Stimulated activated CD4-positive, alpha-beta T cell treated with anti-CD3 and anti-CD28 coated beads, Interleukin-1b, Interleukin-23, amount 100 ng/mL, for 48 hours (primary cell): ENCODE measurements around the gene FAAH.

Source experiments
- DNase-seq: peaks from one replicate; pipeline ENCODE4 v3.0.0-alpha.2; 2020

FAAH gene

DNA sequence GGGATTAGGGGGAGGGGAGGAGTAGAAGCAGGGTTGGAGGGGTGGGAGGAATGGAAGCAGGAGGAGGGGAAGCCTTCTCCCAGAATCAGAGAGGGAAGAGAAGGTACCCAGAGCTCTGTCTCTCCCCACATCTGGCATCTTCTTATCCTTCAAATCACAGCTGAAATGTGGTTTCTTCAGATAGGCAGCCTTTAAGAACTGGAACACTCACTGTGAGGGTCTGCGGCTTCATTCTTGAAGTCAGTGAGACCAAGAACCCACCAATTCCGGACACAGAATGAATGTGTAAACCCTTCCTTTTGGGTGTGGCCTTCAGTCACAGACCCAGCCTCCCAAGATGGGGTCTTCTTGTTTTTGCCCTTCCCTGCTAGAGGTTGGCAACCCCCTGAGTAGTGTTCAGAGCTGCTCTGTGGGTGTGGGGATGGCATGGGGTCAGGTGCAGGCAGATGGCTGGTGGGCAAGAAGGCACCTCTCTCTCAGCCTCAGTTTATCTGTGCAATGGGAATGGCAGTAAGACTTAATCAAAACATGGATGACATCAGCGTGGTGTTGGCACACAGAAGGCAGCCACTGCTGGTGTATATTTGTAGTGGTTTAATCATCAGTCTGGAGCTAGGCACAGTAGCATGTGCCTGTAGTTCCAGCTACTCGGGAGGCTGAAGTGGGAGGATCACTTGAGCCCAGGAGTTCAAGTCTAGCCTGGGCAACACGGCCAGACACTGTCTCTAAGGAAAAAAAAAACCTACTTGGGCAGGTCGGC lies 7.2 kb downstream of the FAAH start:
- DNase-seq, result no peak

DNA sequence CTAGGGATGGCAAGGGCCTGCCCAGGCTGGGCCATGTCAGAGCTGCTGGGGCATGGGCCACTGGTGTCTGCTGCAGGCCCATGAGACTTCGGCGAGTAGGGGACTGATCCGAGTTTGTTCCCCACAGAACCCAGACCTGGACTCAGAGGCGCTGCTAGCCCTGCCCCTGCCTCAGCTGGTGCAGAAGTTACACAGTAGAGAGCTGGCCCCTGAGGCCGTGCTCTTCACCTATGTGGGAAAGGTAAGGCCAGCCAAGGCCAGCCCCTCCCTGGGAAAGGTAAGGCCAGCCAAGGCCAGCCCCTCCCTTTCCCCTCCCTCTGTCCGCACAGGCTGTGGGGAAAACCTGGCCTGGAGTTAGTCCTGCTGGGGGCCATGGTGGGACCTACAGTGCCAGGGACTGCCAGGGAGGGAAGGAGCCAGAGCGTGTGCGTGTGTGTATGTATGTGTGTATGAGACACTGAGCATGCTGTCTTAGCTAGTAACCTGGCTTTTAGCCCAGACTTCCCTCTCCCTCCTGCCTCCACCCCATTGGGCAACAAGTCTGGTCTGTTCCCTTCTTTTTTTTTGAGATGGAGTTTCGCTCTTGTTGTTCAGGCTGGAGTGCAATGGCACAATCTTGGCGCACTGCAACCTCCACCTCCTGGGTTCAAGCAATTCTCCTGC lies 8.0 kb downstream of the FAAH start:
- no peak for DNase-seq

DNA sequence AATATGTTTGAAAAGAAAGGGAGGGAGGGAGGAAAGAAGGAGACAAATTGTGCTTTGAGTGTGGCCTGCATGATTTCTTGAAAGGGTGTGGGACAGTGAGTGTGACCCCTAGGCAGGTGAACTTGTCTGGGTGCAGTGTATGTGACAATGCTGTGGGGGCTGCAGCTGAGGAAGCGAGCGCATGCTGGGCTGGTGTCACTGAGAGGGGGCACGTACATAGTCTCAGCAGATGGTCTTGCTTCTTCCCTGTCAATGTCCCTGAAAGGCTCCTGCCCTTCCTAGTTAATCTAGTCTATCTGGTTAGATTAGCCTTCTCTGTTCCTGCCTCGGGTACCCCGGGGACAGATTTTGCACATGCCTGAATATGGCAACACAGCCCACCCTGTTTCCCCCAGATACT lies 9.8 kb downstream of the FAAH start:
- no peak for DNase-seq

DNA sequence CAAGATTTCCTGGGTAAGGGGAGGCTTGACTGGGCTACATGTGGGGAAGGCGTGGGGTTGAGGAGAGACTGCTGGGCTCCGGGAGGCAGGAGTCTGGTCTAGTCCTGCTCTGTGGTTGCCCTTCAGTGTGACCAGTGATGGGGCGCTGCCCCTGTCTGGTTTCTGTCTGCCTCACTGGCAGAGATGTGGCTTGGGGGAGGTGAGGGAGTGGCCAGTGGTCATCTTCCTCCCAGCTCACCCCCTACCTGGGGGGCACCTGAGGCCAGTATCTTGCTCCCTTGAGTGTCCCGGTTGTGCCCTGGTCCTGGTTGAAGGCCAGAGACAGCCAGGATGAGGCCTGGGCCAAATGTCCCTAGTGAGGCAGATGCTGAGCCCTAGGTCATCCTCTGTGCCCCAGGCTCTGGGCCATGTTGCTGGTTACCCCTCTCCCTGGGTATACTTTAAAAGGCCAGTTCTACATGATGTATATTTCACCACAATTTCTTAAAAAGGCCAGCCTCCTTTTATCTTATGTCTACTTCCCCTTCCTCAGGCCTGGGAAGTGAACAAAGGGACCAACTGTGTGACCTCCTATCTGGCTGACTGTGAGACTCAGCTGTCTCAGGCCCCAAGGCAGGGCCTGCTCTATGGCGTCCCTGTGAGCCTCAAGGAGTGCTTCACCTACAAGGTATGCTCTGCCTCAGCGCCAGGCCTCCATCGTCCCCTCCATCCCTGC lies 10.5 kb downstream of the FAAH start:
- DNase-seq, result no peak

DNA sequence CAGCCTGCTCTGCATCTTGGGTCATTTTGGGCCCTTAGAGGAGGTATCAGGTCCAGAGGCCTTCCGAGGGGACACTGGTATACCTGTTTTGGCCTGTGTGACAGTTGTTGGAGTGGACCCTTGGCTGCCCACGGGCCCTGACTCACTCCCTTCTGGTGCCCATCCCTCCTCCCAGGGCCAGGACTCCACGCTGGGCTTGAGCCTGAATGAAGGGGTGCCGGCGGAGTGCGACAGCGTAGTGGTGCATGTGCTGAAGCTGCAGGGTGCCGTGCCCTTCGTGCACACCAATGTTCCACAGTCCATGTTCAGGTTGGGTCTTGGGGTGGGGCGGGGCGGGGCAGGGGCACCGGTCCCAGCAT lies 11.1 kb downstream of the FAAH start:
- no peak for DNase-seq

DNA sequence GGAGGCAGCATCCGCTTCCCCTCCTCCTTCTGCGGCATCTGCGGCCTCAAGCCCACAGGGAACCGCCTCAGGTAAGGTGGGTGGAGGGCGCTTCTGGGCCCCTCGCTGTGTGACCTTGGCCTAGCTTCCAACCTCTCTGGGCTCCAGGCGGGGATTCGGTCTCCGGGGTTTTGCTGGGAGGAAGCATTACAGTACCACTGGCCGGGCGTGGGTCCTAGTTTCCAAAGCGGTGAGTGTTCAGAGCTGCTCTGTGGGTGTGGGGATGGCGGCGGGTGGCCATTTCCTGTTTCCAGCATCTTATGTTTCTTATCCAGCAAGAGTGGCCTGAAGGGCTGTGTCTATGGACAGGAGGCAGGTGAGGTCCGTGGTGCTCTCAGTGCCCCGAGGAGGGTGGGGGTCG lies 11.6 kb downstream of the FAAH start:
- DNase-seq, result no peak

DNA sequence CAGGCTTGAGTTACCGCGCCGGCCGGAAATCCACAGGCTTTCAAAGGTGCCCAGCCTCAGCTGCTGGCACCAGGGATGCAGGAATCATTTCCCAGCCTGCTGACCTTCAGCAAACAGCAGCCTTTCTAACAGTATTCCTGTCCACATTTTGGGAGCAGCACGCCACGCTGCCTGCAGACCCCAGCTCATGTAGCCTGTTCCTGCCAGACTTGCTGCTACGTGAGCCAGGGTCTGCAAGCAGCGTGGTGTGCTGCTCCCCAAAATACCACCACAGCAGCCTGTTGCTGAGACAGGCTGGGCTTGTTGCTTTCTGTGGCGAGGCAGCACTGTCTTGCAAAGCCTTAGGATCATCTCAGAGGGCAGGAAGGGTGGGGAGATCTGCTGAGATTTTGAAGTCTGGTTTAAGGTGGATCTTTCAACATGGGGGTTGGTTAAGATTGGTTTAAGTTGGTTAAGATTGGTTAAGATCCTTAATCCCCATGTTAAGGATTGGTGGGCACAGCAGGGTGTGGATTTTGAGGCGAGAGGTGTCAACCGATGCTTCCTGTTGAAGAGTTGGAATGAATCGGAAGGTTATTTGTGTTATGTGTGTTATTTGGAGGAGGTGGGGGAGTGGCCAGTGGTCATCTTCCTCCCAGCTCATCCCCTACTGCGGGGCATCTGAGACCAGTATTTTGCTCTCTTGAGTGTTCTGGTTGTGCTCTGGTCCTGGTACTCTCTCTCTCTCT lies 12.9 kb downstream of the FAAH start:
- DNase-seq, result no peak

DNA sequence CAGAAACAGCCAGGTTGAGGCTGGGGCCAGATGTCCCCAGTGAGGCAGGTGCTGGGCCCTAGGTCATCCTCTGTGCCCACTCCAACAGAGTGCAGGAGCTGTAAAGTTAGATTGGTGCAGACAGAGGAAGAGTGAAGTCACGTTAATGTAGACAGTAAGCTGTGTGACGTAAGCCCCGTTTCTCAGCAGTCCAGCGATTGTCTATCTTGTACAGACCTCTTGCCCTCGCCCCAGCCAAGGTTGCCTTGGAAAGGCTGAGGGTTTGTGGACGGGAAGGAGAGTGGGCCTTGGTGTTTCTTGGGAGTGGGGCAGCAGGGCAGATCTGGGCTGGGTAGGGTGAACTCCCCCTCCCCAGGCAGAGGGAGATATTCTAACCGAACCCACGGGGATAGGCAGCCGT lies 13.5 kb downstream of the FAAH start:
- DNase-seq, result no peak

DNA sequence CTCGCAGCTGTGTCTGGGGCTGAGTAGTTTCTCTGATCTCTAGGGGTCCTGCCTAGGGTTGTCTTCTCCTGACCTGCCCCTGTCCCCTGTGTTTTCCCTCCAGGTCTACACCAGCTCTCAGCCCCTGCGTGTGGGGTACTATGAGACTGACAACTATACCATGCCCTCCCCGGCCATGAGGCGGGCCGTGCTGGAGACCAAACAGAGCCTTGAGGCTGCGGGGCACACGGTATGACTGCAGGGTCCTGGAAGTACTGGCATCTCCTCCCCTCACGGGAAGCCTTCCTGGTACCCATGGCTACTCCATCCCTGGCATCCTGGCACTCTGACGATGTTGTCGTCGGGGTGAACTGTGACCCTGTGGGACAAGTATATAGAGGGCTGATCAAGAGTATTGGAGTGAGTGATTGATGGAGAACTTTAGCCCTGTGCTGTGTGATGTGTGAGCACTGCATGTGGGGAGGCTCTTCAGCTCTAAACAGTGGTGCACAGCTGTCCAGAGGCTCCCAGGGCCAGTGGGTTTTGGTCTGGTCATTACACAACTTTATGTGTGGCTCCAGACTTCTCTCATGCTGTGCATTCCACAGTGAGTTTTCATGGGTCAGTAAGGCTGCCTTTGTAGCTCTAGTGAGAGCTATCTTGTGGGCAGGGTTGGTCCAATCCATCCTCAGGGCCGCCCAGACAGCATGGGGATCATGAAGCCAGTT lies 14.4 kb downstream of the FAAH start:
- DNase-seq, result no peak

DNA sequence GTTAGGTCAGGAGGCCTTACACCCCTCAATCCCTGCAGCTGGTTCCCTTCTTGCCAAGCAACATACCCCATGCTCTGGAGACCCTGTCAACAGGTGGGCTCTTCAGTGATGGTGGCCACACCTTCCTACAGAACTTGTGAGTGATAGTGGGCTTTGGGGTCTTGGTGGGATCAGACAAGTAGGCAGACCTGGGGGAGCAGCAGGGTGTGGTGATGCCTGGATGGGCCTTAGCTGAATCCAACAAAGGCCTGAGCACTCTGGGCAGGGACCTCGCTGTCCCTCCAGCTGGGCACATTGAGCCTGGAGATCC lies 14.9 kb downstream of the FAAH start:
- no peak for DNase-seq

DNA sequence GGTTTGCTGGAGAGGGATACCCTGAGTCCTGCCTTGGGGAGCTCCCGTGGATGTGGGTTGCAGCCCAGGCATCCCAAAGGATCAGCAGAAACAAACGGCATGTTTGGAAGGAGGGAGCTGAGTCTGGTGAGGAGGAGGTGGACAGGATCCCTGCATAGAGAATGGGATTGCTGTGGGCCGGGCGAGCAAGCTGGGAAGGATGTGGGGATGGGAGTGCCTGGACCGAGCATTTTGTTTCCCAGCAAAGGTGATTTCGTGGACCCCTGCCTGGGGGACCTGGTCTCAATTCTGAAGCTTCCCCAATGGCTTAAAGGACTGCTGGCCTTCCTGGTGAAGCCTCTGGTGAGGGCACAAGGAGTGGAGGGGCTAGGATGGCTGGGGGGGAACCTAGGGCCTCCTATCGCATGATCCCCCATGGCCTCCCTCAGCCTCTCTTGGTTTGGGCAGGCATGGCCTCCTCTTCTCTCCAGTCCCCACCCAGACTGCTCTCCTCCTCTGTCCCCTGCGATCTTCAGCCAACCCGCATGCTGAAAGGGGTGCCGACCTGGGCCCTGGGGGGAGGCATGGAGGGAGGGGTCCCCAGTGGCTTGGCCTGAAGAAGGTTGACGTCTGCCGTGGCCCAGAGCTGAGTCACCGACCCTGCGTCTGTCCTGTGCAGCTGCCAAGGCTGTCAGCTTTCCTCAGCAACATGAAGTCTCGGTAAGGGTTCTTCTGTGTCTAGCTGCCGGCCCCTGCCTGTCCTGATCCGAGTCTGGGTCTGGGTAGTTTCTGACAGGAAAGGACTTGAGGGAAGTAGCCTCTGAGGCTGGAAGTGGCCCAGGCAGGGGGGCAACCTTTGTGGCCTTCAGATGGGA lies 16.3 kb downstream of the FAAH start:
- DNase-seq, result no peak

DNA sequence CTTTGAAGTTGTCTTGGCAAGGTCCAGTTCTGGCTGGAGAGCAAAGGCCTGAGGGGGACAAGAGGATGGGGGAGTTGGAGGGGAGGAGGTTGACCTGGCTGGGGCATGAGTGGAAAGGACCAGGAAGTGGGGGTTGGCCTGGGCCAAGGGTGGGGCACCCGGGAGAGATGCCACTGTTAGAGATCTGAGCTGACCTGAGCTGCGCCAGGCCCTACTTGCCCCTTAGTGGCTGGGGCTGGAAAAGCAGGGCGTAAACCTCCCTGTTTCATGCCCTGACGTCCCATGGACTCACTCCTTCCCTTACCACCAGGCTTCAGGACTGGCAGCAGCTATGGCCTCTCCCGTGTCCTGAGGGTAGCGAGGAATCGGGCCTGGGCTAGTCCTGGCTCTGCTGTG lies 16.9 kb downstream of the FAAH start:
- no peak for DNase-seq

DNA sequence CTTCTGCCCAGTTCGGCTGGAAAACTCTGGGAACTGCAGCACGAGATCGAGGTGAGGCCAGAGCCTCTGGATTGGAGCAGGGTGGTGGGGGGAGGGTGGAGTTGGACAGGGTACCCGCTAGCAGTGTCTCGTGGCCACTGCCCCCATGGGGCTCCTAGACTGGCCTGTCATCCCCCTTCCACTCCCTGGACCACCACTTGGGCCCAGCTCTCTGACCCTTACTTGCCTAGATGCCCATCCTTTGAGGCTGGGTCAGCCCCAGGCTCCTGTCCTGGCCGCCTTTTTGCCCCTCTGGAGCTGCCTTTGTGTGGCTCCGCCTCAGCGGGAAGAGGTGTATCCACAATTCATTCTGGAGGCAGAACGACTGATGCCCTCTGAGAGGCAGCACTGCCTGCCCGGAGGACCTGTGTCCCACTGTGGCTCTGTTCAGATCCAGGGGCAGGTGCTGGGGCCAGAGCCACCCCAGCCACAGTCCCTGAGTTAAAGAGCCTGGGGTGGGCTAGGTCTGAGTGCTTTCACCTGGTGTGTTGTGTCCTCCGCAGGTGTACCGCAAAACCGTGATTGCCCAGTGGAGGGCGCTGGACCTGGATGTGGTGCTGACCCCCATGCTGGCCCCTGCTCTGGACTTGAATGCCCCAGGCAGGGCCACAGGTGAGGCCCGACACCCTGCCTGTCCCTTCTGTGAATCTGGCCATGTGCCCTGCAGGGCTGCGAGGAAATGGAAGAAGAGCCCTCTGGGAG lies 17.7 kb downstream of the FAAH start:
- DNase-seq, result peak; percentile 16

DNA sequence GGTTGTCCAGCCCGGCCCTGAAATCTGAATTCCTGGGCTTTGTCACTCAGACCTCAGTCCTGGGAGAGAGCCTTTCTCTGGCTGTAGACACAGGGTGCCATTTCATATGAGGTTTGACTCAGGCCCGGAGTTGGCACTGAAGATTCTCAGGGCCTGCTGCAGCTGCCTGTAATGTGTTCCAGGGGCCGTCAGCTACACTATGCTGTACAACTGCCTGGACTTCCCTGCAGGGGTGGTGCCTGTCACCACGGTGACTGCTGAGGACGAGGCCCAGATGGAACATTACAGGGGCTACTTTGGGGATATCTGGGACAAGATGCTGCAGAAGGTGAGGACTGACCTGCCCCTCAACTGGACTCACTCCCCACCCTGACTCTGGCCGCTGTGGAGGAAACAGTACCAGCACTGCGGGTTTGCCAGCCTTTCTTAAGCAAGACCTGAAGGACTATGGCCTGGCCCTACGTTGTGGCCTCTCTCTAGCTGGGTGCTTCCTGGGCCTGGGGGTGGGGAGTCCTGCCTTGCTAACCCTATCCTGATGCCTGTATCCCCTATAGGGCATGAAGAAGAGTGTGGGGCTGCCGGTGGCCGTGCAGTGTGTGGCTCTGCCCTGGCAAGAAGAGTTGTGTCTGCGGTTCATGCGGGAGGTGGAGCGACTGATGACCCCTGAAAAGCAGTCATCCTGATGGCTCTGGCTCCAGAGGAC lies 18.9 kb downstream of the FAAH start:
- no peak for DNase-seq

DNA sequence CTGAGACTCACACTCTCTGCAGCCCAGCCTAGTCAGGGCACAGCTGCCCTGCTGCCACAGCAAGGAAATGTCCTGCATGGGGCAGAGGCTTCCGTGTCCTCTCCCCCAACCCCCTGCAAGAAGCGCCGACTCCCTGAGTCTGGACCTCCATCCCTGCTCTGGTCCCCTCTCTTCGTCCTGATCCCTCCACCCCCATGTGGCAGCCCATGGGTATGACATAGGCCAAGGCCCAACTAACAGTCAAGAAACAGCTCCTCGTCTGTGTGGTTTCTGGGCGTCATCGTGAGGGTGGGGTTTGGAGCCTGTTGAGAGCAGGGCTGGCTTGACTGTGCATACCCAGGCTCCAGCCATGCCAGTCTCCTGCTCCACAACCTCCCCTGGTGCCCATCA lies 19.5 kb downstream of the FAAH start:
- DNase-seq, result peak; percentile 30

DNA sequence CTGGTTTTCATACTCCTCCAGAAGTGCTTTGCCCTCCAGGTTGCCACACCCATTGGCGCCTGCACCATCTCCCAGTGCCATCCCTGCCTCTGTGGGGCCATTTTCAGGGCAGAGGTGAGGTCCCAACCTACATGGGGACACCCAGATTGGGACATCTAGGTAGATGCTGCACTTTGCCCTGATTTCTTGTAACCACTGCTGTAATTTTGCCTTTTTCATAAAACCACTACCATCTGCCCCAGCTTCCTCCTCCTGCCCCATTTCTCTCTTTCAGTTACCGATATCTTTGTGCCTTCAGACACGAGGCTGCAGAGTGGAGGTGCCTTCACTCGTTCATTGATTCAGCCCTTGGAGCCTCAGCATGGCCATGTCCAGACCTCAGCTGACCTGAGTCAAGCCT lies 21.4 kb downstream of the FAAH start:
- DNase-seq, result no peak

DNA sequence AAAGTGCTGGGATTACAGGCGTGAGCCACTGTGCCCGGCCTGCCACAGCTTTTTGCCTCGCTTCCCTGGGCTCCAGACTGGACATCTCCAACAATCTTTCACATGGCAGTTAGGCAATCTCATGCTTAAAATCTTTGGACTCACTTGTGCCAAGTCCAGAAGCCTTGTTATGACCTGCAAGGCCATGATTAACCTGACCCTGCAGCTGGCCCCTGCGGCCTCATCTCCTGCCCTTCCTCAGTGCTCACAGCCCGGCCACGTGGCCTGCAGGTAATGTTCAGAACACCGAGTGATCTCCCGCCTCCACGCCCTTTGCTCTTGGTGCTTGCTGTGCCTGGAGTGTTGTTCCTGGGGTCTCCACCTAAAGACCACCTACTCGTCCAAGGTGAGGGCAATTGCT lies 24.9 kb downstream of the FAAH start:
- no peak for DNase-seq

DNA sequence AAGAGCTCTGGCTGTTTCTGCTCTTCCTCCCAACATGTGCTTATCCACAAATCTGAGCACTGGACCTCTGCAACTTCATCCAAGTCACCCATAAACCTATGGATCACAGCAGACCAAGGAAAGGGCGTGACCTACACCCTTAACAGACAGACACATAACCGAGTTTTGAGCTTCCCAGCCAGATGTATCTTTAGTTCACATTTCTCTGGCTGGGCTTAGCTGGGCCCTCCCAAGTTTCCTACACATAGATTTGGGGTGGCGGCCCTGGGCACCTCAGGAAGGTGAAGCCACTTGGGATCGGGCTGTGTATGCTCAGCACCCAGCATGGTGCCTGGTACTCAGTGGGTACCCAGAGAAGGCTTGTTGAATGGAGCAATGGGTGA lies 26.4 kb downstream of the FAAH start:
- DNase-seq, result no peak

DNA sequence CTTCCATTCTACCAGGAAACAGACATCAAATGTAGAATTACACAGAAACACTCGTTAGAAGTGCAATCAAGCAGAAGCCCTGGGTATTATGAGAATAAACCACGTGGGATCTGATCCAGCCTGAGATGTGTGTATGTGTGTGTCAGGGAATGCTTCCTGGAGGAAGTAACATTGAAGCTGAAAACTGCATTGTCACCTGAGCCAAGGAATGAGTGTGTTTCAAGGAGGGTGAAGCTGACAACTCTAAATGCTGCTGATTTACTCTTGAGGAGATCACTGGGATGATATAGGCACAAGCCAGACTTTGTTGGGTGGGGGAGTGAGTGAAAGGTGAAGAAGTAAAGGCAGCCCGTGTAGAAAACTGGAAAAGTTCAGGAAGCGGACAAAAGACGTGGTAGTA lies 27.6 kb downstream of the FAAH start:
- DNase-seq, result no peak

DNA sequence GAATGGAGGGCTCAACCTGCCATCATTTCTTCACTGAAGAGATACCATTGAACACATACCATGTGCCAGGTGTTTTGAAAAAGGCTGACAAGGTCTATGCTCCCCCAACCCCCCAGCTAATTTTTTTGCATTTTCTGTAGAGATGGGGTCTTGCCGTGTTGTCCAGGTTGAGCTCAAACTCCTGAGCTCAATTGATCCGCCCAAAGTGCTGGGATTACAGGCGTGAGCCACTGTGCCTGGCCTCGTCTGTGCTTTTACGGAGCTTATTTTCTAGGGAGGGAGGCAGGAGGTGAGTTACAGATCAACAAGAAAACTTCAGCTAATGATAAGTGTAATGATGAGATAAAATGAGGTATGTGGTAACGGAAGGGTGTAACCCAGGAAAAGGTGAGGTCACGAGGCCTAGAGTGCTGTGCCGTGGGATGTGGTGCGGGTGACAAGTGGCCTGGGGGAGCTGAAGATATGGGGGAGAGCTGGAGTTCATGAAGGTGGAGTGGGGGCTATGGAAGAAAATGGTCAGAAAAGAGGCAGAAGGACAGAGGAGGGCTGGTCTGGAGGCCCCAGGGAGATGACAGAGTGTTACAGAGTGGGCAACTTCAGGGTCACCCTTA lies 28.2 kb downstream of the FAAH start:
- DNase-seq, result no peak
